ENCODE measurements around the gene PCSK6. TPM values are rescaled to one million over a fixed set of nuclear protein-coding genes. Genes with fewer than 3 reads are reported as not detected.

PCSK6 gene
- total RNA-seq, 1 experiment from 2014 or later, result 2.9 TPM

DNA sequence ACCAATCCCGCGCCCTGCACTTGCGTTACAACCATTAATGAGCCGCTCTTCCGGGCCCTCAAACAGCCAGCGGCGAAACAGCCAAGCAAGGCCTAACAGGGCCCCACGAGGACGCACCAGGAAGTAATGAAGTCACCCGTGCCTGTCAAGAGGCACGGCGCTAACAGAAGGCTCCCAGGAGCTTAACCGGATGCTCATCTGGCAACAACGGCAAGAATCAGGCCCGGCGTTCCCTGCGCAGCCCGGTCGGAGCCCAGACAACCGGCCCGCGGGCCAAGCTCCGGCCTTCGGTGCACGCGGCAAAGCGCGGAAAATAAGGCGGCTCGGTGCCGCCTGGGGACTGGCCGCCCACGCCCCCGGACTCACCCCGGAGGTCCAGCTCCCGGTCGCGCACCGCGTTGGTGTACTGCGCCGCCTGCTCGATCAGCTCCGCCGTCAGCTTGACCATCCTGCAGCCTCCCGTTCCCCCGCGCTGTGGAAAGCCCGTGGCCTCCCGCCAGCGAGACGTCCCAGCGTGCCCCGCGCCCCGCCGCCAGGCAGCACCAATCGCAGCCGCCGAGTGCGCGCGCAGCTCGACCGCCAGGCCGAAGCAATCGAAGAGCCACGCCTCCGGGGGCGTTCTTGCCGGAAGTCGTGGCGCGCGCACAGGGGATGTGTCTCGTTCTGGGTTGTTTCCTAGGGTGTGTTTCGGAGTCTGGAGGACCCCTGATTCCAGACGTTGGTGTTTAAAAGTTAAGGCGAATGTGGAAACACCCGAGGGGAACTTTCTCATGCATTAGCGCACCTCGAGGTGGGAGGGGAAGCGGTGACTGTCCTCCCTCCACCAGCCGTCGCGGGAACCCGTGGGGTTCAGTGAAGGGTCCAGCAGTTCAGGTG lies 194.5 kb downstream of the PCSK6 start, which contains the start of gene SNRPA1 (continued):
- TF ChIP-seq, protein P1, sequence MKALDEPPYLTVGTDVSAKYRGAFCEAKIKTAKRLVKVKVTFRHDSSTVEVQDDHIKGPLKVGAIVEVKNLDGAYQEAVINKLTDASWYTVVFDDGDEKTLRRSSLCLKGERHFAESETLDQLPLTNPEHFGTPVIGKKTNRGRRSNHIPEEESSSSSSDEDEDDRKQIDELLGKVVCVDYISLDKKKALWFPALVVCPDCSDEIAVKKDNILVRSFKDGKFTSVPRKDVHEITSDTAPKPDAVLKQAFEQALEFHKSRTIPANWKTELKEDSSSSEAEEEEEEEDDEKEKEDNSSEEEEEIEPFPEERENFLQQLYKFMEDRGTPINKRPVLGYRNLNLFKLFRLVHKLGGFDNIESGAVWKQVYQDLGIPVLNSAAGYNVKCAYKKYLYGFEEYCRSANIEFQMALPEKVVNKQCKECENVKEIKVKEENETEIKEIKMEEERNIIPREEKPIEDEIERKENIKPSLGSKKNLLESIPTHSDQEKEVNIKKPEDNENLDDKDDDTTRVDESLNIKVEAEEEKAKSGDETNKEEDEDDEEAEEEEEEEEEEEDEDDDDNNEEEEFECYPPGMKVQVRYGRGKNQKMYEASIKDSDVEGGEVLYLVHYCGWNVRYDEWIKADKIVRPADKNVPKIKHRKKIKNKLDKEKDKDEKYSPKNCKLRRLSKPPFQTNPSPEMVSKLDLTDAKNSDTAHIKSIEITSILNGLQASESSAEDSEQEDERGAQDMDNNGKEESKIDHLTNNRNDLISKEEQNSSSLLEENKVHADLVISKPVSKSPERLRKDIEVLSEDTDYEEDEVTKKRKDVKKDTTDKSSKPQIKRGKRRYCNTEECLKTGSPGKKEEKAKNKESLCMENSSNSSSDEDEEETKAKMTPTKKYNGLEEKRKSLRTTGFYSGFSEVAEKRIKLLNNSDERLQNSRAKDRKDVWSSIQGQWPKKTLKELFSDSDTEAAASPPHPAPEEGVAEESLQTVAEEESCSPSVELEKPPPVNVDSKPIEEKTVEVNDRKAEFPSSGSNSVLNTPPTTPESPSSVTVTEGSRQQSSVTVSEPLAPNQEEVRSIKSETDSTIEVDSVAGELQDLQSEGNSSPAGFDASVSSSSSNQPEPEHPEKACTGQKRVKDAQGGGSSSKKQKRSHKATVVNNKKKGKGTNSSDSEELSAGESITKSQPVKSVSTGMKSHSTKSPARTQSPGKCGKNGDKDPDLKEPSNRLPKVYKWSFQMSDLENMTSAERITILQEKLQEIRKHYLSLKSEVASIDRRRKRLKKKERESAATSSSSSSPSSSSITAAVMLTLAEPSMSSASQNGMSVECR (CRISPR knock-in tag; IDR thresholded peaks at IDR 0.05; ENCODE audit: borderline replicate concordance), result peak; percentile 88; the same call in 1 of the 2 replicates
- 0 out of 2 replicates have a peak, but pooled peaks have one; percentile 16 for TF ChIP-seq SMAD3 (CRISPR knock-in tag; IDR thresholded peaks at IDR 0.05; ENCODE audit: borderline replicate concordance)
- TF ChIP-seq ZNF317 (CRISPR knock-in tag; IDR thresholded peaks at IDR 0.05; ENCODE audit: borderline replicate concordance, low read depth), result no peak
- peak; percentile 74; the same call in 1 of the 2 replicates for TF ChIP-seq ATF1 (CRISPR knock-in tag; IDR thresholded peaks at IDR 0.05)
- TF ChIP-seq GTF2I (CRISPR knock-in tag; conservative IDR thresholded peaks at IDR 0.05), result no peak
- TF ChIP-seq, protein P2, sequence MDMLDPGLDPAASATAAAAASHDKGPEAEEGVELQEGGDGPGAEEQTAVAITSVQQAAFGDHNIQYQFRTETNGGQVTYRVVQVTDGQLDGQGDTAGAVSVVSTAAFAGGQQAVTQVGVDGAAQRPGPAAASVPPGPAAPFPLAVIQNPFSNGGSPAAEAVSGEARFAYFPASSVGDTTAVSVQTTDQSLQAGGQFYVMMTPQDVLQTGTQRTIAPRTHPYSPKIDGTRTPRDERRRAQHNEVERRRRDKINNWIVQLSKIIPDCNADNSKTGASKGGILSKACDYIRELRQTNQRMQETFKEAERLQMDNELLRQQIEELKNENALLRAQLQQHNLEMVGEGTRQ (CRISPR knock-in tag; IDR thresholded peaks at IDR 0.05), result peak; percentile 38; the same call in 1 of the 2 replicates
- TF ChIP-seq NR3C1 (CRISPR knock-in tag; conservative IDR thresholded peaks at IDR 0.05; ENCODE audit: low read depth), result no peak
- no peak for TF ChIP-seq ZNF423 (CRISPR knock-in tag; IDR thresholded peaks at IDR 0.05)
- TF ChIP-seq CREB1 (CRISPR knock-in tag; IDR thresholded peaks at IDR 0.05), result no peak; the same call in 1 of the 2 replicates
- peak; percentile 94; the same call in 1 of the 2 replicates for TF ChIP-seq FOXP1 (CRISPR knock-in tag; IDR thresholded peaks at IDR 0.05; ENCODE audit: borderline replicate concordance)
- TF ChIP-seq NFATC4 (CRISPR knock-in tag; IDR thresholded peaks at IDR 0.05), result no peak
- TF ChIP-seq, protein P3, sequence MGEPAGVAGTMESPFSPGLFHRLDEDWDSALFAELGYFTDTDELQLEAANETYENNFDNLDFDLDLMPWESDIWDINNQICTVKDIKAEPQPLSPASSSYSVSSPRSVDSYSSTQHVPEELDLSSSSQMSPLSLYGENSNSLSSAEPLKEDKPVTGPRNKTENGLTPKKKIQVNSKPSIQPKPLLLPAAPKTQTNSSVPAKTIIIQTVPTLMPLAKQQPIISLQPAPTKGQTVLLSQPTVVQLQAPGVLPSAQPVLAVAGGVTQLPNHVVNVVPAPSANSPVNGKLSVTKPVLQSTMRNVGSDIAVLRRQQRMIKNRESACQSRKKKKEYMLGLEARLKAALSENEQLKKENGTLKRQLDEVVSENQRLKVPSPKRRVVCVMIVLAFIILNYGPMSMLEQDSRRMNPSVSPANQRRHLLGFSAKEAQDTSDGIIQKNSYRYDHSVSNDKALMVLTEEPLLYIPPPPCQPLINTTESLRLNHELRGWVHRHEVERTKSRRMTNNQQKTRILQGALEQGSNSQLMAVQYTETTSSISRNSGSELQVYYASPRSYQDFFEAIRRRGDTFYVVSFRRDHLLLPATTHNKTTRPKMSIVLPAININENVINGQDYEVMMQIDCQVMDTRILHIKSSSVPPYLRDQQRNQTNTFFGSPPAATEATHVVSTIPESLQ (CRISPR knock-in tag; IDR thresholded peaks at IDR 0.05), result no peak; the same call in 1 of the 2 replicates
- peak; percentile 87; the same call in 1 of the 2 replicates for TF ChIP-seq ZBTB21 (CRISPR knock-in tag; IDR thresholded peaks at IDR 0.05; ENCODE audit: borderline replicate concordance)
- peak; percentile 71; the same call in 1 of the 2 replicates for TF ChIP-seq RELA (CRISPR knock-in tag; IDR thresholded peaks at IDR 0.05; ENCODE audit: borderline replicate concordance)
- TF ChIP-seq KAT7 (CRISPR knock-in tag; IDR thresholded peaks at IDR 0.05; ENCODE audit: borderline replicate concordance), result 0 out of 2 replicates have a peak, but pooled peaks have one; percentile 90
- TF ChIP-seq TEAD1 (CRISPR knock-in tag; IDR thresholded peaks at IDR 0.05), result peak; percentile 89; the same call in 1 of the 2 replicates
- TF ChIP-seq, protein P4, sequence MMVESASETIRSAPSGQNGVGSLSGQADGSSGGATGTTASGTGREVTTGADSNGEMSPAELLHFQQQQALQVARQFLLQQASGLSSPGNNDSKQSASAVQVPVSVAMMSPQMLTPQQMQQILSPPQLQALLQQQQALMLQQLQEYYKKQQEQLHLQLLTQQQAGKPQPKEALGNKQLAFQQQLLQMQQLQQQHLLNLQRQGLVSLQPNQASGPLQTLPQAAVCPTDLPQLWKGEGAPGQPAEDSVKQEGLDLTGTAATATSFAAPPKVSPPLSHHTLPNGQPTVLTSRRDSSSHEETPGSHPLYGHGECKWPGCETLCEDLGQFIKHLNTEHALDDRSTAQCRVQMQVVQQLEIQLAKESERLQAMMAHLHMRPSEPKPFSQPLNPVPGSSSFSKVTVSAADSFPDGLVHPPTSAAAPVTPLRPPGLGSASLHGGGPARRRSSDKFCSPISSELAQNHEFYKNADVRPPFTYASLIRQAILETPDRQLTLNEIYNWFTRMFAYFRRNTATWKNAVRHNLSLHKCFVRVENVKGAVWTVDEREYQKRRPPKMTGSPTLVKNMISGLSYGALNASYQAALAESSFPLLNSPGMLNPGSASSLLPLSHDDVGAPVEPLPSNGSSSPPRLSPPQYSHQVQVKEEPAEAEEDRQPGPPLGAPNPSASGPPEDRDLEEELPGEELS (CRISPR knock-in tag; IDR thresholded peaks at IDR 0.05), result peak; percentile 98
